Ishikawa (cell line): Measurements from ENCODE around the gene NETO2.

ENCODE experiments used
- CEBPB ChIP-seq: IDR thresholded peaks from 2 replicates; pipeline ENCODE4 v1.6.1; 2012
- CREB1 ChIP-seq: IDR thresholded peaks from 2 replicates; pipeline ENCODE4 v1.6.1; 2012; ENCODE audit warnings: low read depth
- EP300 ChIP-seq: IDR thresholded peaks from 2 replicates; pipeline ENCODE4 v1.6.1; 2012; ENCODE audit warnings: borderline replicate concordance
- NFIC ChIP-seq: IDR thresholded peaks from 2 replicates; pipeline ENCODE4 v1.6.1; 2012
- RAD21 ChIP-seq: IDR thresholded peaks from 2 replicates; pipeline ENCODE4 v1.6.1; 2012; ENCODE audit warnings: low read depth
- TAF1 ChIP-seq: IDR thresholded peaks from 2 replicates; pipeline ENCODE4 v1.6.1; 2012; ENCODE audit warnings: low read depth, mild to moderate bottlenecking
- TCF12 ChIP-seq: IDR thresholded peaks from 2 replicates; pipeline ENCODE4 v1.6.1; 2012; ENCODE audit warnings: low read depth
- YY1 ChIP-seq: IDR thresholded peaks from 2 replicates; pipeline ENCODE4 v1.6.1; 2012; ENCODE audit warnings: low read depth
- TF ChIP-seq, protein P1 (sequence below): IDR thresholded peaks from 2 replicates; pipeline ENCODE4 v1.6.1; 2012; ENCODE audit warnings: low read depth, mild to moderate bottlenecking
- TF ChIP-seq, protein P2 (sequence below): IDR thresholded peaks from 2 replicates; pipeline ENCODE4 v1.6.1; 2012

DNA sequence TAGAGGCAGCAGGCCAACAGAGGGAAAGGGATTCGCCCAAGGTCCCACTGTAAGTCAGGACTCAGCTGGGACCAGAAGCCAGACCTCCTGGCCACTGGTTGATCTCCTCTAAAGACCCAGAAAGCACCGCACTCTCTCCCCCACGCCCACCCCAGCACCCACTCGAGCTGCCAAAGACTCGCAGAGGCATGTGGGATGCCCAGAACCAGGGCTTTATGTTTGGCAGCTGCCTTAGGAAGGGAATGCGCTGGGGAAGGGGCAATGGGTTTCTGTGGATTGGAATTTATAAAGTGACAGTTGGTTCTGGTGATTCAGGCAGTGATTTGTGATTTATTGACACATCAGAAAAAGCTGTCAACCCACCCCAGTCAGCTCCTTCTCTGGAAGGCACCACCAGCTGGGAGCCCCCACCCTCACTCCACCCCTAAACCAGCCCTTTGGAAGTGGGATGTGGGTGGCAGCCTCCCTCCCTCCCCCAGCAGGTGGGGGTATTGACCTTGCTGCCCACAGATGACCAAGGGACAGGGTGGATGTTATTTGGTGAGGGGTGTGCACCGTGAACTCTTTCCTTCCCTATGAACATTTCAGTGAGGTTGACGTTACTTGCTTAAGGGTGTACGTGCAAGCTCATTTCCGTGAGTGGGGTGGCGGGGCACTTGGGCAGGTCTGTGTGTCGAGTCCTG, 93.7 kb downstream of the NETO2 start:
- TF ChIP-seq RAD21 = no peak
- TF ChIP-seq, protein P1, sequence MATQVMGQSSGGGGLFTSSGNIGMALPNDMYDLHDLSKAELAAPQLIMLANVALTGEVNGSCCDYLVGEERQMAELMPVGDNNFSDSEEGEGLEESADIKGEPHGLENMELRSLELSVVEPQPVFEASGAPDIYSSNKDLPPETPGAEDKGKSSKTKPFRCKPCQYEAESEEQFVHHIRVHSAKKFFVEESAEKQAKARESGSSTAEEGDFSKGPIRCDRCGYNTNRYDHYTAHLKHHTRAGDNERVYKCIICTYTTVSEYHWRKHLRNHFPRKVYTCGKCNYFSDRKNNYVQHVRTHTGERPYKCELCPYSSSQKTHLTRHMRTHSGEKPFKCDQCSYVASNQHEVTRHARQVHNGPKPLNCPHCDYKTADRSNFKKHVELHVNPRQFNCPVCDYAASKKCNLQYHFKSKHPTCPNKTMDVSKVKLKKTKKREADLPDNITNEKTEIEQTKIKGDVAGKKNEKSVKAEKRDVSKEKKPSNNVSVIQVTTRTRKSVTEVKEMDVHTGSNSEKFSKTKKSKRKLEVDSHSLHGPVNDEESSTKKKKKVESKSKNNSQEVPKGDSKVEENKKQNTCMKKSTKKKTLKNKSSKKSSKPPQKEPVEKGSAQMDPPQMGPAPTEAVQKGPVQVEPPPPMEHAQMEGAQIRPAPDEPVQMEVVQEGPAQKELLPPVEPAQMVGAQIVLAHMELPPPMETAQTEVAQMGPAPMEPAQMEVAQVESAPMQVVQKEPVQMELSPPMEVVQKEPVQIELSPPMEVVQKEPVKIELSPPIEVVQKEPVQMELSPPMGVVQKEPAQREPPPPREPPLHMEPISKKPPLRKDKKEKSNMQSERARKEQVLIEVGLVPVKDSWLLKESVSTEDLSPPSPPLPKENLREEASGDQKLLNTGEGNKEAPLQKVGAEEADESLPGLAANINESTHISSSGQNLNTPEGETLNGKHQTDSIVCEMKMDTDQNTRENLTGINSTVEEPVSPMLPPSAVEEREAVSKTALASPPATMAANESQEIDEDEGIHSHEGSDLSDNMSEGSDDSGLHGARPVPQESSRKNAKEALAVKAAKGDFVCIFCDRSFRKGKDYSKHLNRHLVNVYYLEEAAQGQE = no peak
- TF ChIP-seq CREB1 = no peak
- no peak for TF ChIP-seq NFIC
- TF ChIP-seq, protein P2, sequence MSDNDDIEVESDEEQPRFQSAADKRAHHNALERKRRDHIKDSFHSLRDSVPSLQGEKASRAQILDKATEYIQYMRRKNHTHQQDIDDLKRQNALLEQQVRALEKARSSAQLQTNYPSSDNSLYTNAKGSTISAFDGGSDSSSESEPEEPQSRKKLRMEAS = no peak
- no peak for TF ChIP-seq TAF1
- TF ChIP-seq EP300 = no peak
- no peak for TF ChIP-seq CEBPB
- no peak for TF ChIP-seq TCF12
- no peak for TF ChIP-seq YY1
